ENCODE measurements around the gene MYOZ3. TPM values are rescaled to one million over a fixed set of nuclear protein-coding genes. Genes with fewer than 3 reads are reported as not detected.

MYOZ3 gene
- total and polyA plus RNA-seq, 4 donors, result 0.03 to 0.09 (median 0.04) TPM; not detected in 1

DNA sequence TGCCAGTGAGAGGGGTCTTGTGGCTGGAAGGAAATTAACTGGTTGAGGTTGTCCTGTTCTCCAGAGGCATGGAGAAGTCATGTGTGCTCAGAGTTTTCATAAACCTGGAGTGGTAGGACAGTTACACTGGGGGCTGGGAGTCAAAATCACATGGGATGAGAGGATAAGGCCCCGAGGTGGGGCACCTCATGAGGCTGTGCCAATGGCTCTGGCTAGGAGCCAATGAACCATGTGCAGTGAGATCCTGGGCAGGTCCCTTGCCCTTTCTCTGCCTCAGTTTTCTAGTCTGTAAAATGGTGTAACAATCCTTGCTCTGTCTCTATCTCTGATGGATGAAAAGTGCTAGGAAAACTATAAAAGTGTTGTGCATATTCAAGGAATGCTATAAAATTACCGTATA is 27.6 kb upstream of the MYOZ3 start:
- Histone ChIP-seq H3K9ac (ENCODE audit: low read depth in 1 of 2, low read length in 2 of 2) (no peak overlapping the region), H3K4me3 (ENCODE audit: low read depth in 1 of 3, low read length in 3 of 3) (no peak overlapping the region), H3K9me3 (ENCODE audit: control insufficient read depth in 4 of 4, low read length in 3 of 4) (no peaks in the 10 kb centered on the region), H3K27ac (ENCODE audit: low read depth in 1 of 2, low read length in 2 of 2) (no peak overlapping the region), H3K36me3 (ENCODE audit: control insufficient read depth in 4 of 4, insufficient read depth in 3 of 4, low read depth in 1 of 4, low read length in 3 of 4) (no peaks in the 10 kb centered on the region), H3K4me1 (ENCODE audit: control insufficient read depth in 4 of 4, insufficient read depth in 4 of 4, low read length in 3 of 4) (peaks cover 8 to 68% (median 58%) of the 10 kb centered on the region in 4 donors), H3K27me3 (ENCODE audit: control insufficient read depth in 4 of 4, insufficient read depth in 4 of 4, low read length in 3 of 4) (no peaks in the 10 kb centered on the region)
- TF ChIP-seq, protein P1, sequence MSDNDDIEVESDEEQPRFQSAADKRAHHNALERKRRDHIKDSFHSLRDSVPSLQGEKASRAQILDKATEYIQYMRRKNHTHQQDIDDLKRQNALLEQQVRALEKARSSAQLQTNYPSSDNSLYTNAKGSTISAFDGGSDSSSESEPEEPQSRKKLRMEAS (IDR thresholded peaks at IDR 0.05), result no peak
- TF ChIP-seq, protein P2, sequence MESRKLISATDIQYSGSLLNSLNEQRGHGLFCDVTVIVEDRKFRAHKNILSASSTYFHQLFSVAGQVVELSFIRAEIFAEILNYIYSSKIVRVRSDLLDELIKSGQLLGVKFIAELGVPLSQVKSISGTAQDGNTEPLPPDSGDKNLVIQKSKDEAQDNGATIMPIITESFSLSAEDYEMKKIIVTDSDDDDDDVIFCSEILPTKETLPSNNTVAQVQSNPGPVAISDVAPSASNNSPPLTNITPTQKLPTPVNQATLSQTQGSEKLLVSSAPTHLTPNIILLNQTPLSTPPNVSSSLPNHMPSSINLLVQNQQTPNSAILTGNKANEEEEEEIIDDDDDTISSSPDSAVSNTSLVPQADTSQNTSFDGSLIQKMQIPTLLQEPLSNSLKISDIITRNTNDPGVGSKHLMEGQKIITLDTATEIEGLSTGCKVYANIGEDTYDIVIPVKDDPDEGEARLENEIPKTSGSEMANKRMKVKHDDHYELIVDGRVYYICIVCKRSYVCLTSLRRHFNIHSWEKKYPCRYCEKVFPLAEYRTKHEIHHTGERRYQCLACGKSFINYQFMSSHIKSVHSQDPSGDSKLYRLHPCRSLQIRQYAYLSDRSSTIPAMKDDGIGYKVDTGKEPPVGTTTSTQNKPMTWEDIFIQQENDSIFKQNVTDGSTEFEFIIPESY (IDR thresholded peaks at IDR 0.05), result no peak
- no peak for TF ChIP-seq YY1 (IDR thresholded peaks at IDR 0.05)
- TF ChIP-seq FOXA2 (IDR thresholded peaks at IDR 0.05), result no peak
- no peak for TF ChIP-seq RXRA (IDR thresholded peaks at IDR 0.05)
- TF ChIP-seq, protein P3, sequence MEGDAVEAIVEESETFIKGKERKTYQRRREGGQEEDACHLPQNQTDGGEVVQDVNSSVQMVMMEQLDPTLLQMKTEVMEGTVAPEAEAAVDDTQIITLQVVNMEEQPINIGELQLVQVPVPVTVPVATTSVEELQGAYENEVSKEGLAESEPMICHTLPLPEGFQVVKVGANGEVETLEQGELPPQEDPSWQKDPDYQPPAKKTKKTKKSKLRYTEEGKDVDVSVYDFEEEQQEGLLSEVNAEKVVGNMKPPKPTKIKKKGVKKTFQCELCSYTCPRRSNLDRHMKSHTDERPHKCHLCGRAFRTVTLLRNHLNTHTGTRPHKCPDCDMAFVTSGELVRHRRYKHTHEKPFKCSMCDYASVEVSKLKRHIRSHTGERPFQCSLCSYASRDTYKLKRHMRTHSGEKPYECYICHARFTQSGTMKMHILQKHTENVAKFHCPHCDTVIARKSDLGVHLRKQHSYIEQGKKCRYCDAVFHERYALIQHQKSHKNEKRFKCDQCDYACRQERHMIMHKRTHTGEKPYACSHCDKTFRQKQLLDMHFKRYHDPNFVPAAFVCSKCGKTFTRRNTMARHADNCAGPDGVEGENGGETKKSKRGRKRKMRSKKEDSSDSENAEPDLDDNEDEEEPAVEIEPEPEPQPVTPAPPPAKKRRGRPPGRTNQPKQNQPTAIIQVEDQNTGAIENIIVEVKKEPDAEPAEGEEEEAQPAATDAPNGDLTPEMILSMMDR (IDR thresholded peaks at IDR 0.05; ENCODE audit: low read depth, low read length, missing input control), result no peak
- no peak for TF ChIP-seq TAF1 (conservative IDR thresholded peaks at IDR 0.05)
- no peak for TF ChIP-seq HNF4G (IDR thresholded peaks at IDR 0.05)
- no peak for TF ChIP-seq GABPA (IDR thresholded peaks at IDR 0.05 in 1 of 2, conservative IDR thresholded peaks at IDR 0.05 in 1 of 2)
- TF ChIP-seq, protein P4, sequence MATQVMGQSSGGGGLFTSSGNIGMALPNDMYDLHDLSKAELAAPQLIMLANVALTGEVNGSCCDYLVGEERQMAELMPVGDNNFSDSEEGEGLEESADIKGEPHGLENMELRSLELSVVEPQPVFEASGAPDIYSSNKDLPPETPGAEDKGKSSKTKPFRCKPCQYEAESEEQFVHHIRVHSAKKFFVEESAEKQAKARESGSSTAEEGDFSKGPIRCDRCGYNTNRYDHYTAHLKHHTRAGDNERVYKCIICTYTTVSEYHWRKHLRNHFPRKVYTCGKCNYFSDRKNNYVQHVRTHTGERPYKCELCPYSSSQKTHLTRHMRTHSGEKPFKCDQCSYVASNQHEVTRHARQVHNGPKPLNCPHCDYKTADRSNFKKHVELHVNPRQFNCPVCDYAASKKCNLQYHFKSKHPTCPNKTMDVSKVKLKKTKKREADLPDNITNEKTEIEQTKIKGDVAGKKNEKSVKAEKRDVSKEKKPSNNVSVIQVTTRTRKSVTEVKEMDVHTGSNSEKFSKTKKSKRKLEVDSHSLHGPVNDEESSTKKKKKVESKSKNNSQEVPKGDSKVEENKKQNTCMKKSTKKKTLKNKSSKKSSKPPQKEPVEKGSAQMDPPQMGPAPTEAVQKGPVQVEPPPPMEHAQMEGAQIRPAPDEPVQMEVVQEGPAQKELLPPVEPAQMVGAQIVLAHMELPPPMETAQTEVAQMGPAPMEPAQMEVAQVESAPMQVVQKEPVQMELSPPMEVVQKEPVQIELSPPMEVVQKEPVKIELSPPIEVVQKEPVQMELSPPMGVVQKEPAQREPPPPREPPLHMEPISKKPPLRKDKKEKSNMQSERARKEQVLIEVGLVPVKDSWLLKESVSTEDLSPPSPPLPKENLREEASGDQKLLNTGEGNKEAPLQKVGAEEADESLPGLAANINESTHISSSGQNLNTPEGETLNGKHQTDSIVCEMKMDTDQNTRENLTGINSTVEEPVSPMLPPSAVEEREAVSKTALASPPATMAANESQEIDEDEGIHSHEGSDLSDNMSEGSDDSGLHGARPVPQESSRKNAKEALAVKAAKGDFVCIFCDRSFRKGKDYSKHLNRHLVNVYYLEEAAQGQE (IDR thresholded peaks at IDR 0.05), result no peak
- no peak for TF ChIP-seq JUND (IDR thresholded peaks at IDR 0.05)
- no peak for TF ChIP-seq HNF4A (conservative IDR thresholded peaks at IDR 0.05)
- TF ChIP-seq FOXA1 (IDR thresholded peaks at IDR 0.05), result no peak
- no peak for TF ChIP-seq NR2F2 (IDR thresholded peaks at IDR 0.05)
- no peak for TF ChIP-seq RAD21 (IDR thresholded peaks at IDR 0.05)
- TF ChIP-seq, protein P5, sequence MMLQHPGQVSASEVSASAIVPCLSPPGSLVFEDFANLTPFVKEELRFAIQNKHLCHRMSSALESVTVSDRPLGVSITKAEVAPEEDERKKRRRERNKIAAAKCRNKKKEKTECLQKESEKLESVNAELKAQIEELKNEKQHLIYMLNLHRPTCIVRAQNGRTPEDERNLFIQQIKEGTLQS (IDR thresholded peaks at IDR 0.05), result no peak
- TF ChIP-seq SP1 (IDR thresholded peaks at IDR 0.05), result no peak
- DNase-seq (ENCODE audit: low spot score), result no peak
- WGBS, result 79% methylated on average over 2 of the region's 2 CpGs

Data from liver (tissue), 9 donors.